Measurements from ENCODE around the gene PPDPF.
"Not testable (repeated sequence)": the region's sequence is repeated elsewhere in the genome, so short reads cannot be mapped to it uniquely, and the experiment has no call there.

Gene PPDPF

GRCh38 chr20:63509088-63509564 is 11.4 kb upstream of the PPDPF start:
- no peak for TF ChIP-seq ZNF8 (CRISPR knock-in tag; IDR thresholded peaks at IDR 0.05)
- no peak for TF ChIP-seq TOX (CRISPR knock-in tag; IDR thresholded peaks at IDR 0.05; ENCODE audit: borderline replicate concordance)
- no peak for TF ChIP-seq TCF4 (CRISPR knock-in tag; IDR thresholded peaks at IDR 0.05; ENCODE audit: borderline replicate concordance)
- no peak for TF ChIP-seq BACH2 (CRISPR knock-in tag; IDR thresholded peaks at IDR 0.05; ENCODE audit: borderline replicate concordance)
- no peak for TF ChIP-seq ZNF565 (CRISPR knock-in tag; conservative IDR thresholded peaks at IDR 0.05; ENCODE audit: low read depth)
- TF ChIP-seq GLIS3 (CRISPR knock-in tag; IDR thresholded peaks at IDR 0.05): no peak
- no peak for TF ChIP-seq ZNF70 (CRISPR knock-in tag; IDR thresholded peaks at IDR 0.05)
- no peak for TF ChIP-seq ARNTL (CRISPR knock-in tag; IDR thresholded peaks at IDR 0.05; ENCODE audit: borderline replicate concordance, low read depth)
- no peak for TF ChIP-seq PATZ1 (CRISPR knock-in tag; IDR thresholded peaks at IDR 0.05; ENCODE audit: borderline replicate concordance)
- no peak for TF ChIP-seq ESRRG (CRISPR knock-in tag; IDR thresholded peaks at IDR 0.05)
- TF ChIP-seq CREB5 (CRISPR knock-in tag; IDR thresholded peaks at IDR 0.05; ENCODE audit: low read depth): no peak
- TF ChIP-seq TSHZ2 (CRISPR knock-in tag; IDR thresholded peaks at IDR 0.05): no peak
- TF ChIP-seq ISL1 (CRISPR knock-in tag; IDR thresholded peaks at IDR 0.05): no peak
- no peak for TF ChIP-seq RARB (CRISPR knock-in tag; IDR thresholded peaks at IDR 0.05)
- no peak for TF ChIP-seq ZC3H10 (CRISPR knock-in tag; IDR thresholded peaks at IDR 0.05)
- no peak for TF ChIP-seq OSR1 (CRISPR knock-in tag; IDR thresholded peaks at IDR 0.05)
- no peak for TF ChIP-seq CSDC2 (CRISPR knock-in tag; IDR thresholded peaks at IDR 0.05)
- no peak for TF ChIP-seq ZFP3 (CRISPR knock-in tag; IDR thresholded peaks at IDR 0.05)
- no peak for TF ChIP-seq ZFP30 (CRISPR knock-in tag; IDR thresholded peaks at IDR 0.05)
- no peak for ATAC-seq

GRCh38 chr20:63513207-63513606 is 7.4 kb upstream of the PPDPF start:
- TF ChIP-seq TSHZ2 (CRISPR knock-in tag; IDR thresholded peaks at IDR 0.05) (no peak), GLIS3 (CRISPR knock-in tag; IDR thresholded peaks at IDR 0.05) (no peak), CREB5 (CRISPR knock-in tag; IDR thresholded peaks at IDR 0.05; ENCODE audit: low read depth) (no peak), ZFP3 (CRISPR knock-in tag; IDR thresholded peaks at IDR 0.05) (no peak), PATZ1 (CRISPR knock-in tag; IDR thresholded peaks at IDR 0.05; ENCODE audit: borderline replicate concordance) (no peak), ZFP30 (CRISPR knock-in tag; IDR thresholded peaks at IDR 0.05) (no peak), BACH2 (CRISPR knock-in tag; IDR thresholded peaks at IDR 0.05; ENCODE audit: borderline replicate concordance) (no peak), ESRRG (CRISPR knock-in tag; IDR thresholded peaks at IDR 0.05) (no peak), ZC3H10 (CRISPR knock-in tag; IDR thresholded peaks at IDR 0.05) (no peak), ZNF70 (CRISPR knock-in tag; IDR thresholded peaks at IDR 0.05) (no peak)
- ATAC-seq: no peak

GRCh38 chr20:63514520-63514919 is 6.0 kb upstream of the PPDPF start:
- not testable (repeated sequence) for ATAC-seq
